Hepatocyte (in vitro differentiated cells): ENCODE results near the gene CCDC40. TPM values are rescaled to one million over a fixed set of nuclear protein-coding genes. Genes with fewer than 3 reads are reported as not detected.

Experiments
- DNase-seq: peaks from one replicate; pipeline ENCODE4 v3.0.0-alpha.2; 2016; ENCODE audit warnings: low spot score
- H2AFZ ChIP-seq: fragments of 200-600 bp; sonication (generic); 2 replicates; pipeline ENCODE4 v1.6.0; 2016; ENCODE audit warnings: antibody characterized with exemption, mild to moderate bottlenecking
- H3K27ac ChIP-seq: fragments of 200-600 bp; sonication (generic); 2 replicates; pipeline ENCODE4 v1.5.1; 2016; ENCODE audit warnings: mild to moderate bottlenecking
- H3K27me3 ChIP-seq: fragments of 200-600 bp; sonication (generic); 2 replicates; pipeline ENCODE4 v1.6.1; 2016
- H3K36me3 ChIP-seq: fragments of 200-600 bp; sonication (generic); replicated peaks from 2 replicates; pipeline ENCODE4 v1.5.1; 2016; ENCODE audit warnings: low read depth; ENCODE audit not compliant: insufficient read depth
- H3K4me1 ChIP-seq: fragments of 200-600 bp; sonication (generic); 2 replicates; pipeline ENCODE4 v1.5.1; 2016; ENCODE audit warnings: mild to moderate bottlenecking, moderate library complexity; ENCODE audit not compliant: insufficient read depth
- H3K4me2 ChIP-seq: fragments of 200-600 bp; sonication (generic); 2 replicates; pipeline ENCODE4 v1.6.0; 2016
- H3K4me3 ChIP-seq: fragments of 200-600 bp; sonication (generic); 2 replicates; pipeline ENCODE4 v1.5.1; 2016; ENCODE audit warnings: mild to moderate bottlenecking
- H3K79me2 ChIP-seq: fragments of 200-600 bp; sonication (generic); 2 replicates; pipeline ENCODE4 v1.6.0; 2017; ENCODE audit warnings: mild to moderate bottlenecking
- H3K9me2 ChIP-seq: fragments of 200-600 bp; sonication (generic); replicated peaks from 2 replicates; pipeline ENCODE4 v1.6.0; 2017; ENCODE audit warnings: mild to moderate bottlenecking; ENCODE audit not compliant: insufficient read depth
- H3K9me3 ChIP-seq: fragments of 200-600 bp; sonication (generic); 2 replicates; pipeline ENCODE4 v1.5.1; 2016; ENCODE audit warnings: low read depth, mild to moderate bottlenecking
- H4K20me1 ChIP-seq: fragments of 200-600 bp; sonication (generic); 2 replicates; pipeline ENCODE4 v1.6.0; 2016; ENCODE audit warnings: mild to moderate bottlenecking; ENCODE audit not compliant: insufficient read depth, poor library complexity, severe bottlenecking
- EZH2 ChIP-seq: fragments of 200-600 bp; sonication (generic); IDR thresholded peaks from 2 replicates; pipeline ENCODE4 v1.6.1; 2016; ENCODE audit warnings: antibody characterized with exemption, mild to moderate bottlenecking, borderline replicate concordance
- EZH2phosphoT487 ChIP-seq: fragments of 200-600 bp; sonication (generic); IDR thresholded peaks from one replicate; pipeline ENCODE4 v1.6.1; 2018; ENCODE audit warnings: antibody characterized with exemption, mild to moderate bottlenecking, low read depth, moderate library complexity; ENCODE audit not compliant: unreplicated experiment, severe bottlenecking
- WGBS: methylation state at CpG from one replicate; pipeline ENCODE4 v1.1.6; 2016; ENCODE audit warnings: low lambda C conversion rate; ENCODE audit errors: missing lambda C conversion rate; 5-methylcytosine and 5-hydroxymethylcytosine counted together
- polyA plus RNA-seq: library from polyadenylated mRNA; unstranded; fragments of >200 nt; fragmentation: Nextera tagmentation; extraction: Ambion mirVana; gene quantifications from 2 replicates; pipeline ENCODE4 v1.2.1, GENCODE V29; 2016
- total RNA-seq: library from RNA; depleted of rRNA; stranded (reverse); fragments of >200 nt; gene quantifications from 2 replicates; pipeline ENCODE4 v1.2.3, GENCODE V29; 2014
- TF ChIP-seq, protein P1 (sequence below): fragments of 200-600 bp; sonication (generic); IDR thresholded peaks from 2 replicates; pipeline ENCODE4 v1.5.1; 2016; ENCODE audit warnings: antibody characterized with exemption, mild to moderate bottlenecking; ENCODE audit not compliant: poor library complexity

The CCDC40 gene
- total and polyA plus RNA-seq, 2 experiments from 2014 or later: 2.2 to 4.7 TPM

DNA sequence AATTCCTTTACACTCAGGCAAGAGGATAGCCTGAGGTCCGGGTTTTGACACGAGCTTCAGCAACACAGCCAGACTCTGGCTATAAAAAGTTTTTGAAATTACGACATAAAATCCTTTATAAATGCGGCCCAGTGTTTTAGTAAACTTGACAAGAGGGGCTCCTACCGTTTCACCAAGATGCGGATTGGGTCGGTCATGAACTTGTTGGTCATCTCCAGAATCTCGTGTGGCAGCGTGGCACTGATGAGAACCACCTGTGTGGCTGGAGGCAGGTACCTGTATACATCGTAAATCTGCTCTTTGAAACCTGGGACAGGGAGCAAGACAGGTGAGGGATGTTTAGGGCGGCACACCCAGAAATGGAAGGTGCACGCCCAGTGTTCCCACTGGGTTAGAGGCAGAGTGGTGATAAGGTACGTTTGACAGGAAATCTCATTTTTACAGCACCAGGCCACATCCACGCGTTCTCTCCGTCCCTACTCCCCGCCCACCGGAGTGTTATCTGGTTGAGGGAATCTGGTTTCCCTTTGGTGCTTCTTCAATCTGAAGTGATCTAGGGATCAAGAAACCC lies 102.5 kb downstream of the CCDC40 start:
- no peak for DNase-seq
- Histone ChIP-seq H3K79me2 (peaks cover 18% of the 10 kb centered on the region), H3K27me3 (no peaks in the 10 kb centered on the region), H2AFZ (no peak overlapping the region), H4K20me1 (peaks cover 1% of the 10 kb centered on the region), H3K36me3 (no peaks in the 10 kb centered on the region), H3K9me3 (no peaks in the 10 kb centered on the region), H3K9me2 (no peaks in the 10 kb centered on the region), H3K4me3 (no peak overlapping the region), H3K27ac (no peak overlapping the region), H3K4me2 (no peak overlapping the region), H3K4me1 (no peaks in the 10 kb centered on the region)
- 91% methylated on average over 18 of the region's 18 CpGs for WGBS
- no peak for TF ChIP-seq EZH2phosphoT487

DNA sequence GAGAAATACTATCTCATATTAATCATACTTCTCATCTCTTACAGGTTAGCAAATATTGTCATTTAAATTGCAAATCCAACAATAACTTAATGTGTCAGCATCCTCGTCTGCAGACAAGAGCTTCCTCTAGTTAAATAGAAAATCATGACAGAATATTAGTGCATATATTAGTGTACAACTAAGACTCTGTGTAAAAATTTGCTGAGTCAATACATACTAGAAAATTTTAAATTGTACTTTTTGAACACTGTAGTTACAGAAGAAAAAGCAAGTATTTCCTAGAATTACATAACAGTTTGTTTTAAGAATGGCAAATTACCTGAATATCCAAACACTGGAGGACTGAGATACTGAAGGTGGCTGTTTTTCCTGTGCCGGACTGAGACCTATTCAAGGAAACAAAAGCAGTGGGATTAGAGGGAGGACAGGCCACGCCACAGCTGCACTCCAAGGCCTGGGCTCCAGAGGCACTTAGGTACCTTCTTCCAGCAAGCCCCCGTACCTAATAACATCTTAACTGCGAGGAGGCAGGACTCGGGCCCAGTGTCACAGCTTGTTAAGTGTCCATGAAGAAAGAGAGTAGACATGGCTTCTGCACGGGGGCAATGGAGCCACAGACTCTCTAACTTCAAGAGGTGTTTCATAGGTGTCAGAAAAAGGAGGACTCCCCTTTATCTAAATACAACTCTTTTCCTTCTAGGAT lies 105.2 kb downstream of the CCDC40 start:
- Histone ChIP-seq H3K4me2 (no peak overlapping the region), H4K20me1 (peaks cover 28% of the 10 kb centered on the region), H3K27me3 (no peaks in the 10 kb centered on the region), H3K4me3 (no peak overlapping the region), H3K9me2 (no peaks in the 10 kb centered on the region), H2AFZ (no peak overlapping the region), H3K79me2 (peaks cover 45% of the 10 kb centered on the region), H3K36me3 (no peaks in the 10 kb centered on the region), H3K27ac (no peak overlapping the region), H3K4me1 (peaks cover 9% of the 10 kb centered on the region), H3K9me3 (no peaks in the 10 kb centered on the region)
- TF ChIP-seq EZH2 (no peak), EZH2phosphoT487 (no peak)
- 96% methylated on average over 7 of the region's 7 CpGs for WGBS
- DNase-seq: no peak

DNA sequence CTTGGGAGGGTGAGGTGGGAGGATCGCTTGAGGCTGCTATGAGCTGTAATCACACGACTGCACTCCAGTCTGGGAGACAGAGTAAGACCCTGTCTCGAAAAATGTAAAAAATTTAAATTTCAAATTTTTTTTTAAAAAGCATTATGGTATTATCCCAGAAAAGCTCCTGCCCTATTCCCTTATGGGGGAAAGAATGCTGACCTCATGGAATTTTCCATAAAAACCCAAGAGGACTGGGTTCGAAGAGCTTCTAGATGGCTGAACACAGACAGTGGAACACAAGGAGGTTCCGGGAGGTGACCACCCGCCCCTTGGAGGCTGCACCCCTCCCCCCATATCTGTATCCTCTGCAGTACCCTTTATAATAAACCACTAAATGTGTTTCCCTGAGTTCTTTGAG lies 106.5 kb downstream of the CCDC40 start:
- Histone ChIP-seq H3K4me3 (no peak overlapping the region), H2AFZ (no peak overlapping the region), H3K27ac (no peak overlapping the region), H3K9me2 (no peaks in the 10 kb centered on the region), H3K27me3 (no peaks in the 10 kb centered on the region), H3K79me2 (peaks cover 48% of the 10 kb centered on the region), H3K4me1 (peaks cover 9% of the 10 kb centered on the region), H3K4me2 (no peak overlapping the region), H4K20me1 (peaks cover 28% of the 10 kb centered on the region), H3K9me3 (no peaks in the 10 kb centered on the region), H3K36me3 (no peaks in the 10 kb centered on the region)
- TF ChIP-seq EZH2: no peak
- TF ChIP-seq EZH2phosphoT487: no peak
- TF ChIP-seq, protein P1, sequence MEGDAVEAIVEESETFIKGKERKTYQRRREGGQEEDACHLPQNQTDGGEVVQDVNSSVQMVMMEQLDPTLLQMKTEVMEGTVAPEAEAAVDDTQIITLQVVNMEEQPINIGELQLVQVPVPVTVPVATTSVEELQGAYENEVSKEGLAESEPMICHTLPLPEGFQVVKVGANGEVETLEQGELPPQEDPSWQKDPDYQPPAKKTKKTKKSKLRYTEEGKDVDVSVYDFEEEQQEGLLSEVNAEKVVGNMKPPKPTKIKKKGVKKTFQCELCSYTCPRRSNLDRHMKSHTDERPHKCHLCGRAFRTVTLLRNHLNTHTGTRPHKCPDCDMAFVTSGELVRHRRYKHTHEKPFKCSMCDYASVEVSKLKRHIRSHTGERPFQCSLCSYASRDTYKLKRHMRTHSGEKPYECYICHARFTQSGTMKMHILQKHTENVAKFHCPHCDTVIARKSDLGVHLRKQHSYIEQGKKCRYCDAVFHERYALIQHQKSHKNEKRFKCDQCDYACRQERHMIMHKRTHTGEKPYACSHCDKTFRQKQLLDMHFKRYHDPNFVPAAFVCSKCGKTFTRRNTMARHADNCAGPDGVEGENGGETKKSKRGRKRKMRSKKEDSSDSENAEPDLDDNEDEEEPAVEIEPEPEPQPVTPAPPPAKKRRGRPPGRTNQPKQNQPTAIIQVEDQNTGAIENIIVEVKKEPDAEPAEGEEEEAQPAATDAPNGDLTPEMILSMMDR: no peak
- WGBS: 89% methylated on average over 5 of the region's 6 CpGs
- DNase-seq: no peak

DNA sequence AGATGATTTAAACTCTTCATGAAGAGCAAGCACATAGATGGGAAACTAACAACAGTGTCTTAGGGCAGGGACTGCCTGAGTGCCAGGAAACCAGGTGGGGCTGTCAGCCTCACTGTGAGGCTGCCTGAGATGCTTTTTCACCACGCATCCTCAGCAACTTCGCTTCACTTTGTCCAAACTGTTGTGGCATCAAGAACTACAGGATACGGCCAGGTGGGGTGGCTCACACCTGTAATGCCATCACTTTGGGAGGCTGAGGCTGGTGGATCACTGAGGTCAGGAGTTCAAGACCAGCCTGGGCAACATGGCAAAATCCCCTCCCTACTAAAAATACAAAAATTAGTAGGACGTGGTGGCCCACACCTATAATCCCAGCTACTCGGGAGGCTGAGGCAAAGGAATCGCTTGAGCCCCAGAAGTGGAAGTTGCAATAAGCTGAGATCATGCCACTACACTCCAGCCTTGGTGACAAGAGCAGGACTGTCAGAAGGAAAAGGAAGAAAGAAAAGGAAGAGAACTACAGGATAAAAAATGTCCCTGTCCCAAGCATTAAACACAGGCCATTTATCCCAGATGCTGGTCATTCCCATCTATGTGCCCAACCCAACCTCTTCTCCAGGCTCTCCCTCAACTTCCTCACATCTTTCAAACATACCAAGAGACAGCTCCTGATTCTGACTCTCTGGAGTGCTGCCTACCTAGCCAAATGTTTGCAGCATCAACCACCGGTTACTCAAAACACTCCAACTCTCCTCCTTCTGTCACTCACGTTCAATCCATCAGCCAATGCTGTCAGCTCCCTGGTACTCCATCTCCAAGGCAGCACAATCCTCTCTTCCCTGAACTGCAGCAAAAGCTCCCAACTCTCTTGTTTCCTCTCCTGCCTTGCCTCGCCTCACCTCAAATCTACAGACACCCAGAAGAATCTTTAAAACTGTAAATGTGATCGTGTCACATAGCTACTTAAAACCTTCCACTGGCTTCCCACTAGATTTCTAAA lies 108.9 kb downstream of the CCDC40 start:
- Histone ChIP-seq H3K79me2 (peaks cover 68% of the 10 kb centered on the region), H3K9me3 (no peaks in the 10 kb centered on the region), H3K27me3 (no peaks in the 10 kb centered on the region), H3K36me3 (no peaks in the 10 kb centered on the region), H4K20me1 (peaks cover 28% of the 10 kb centered on the region), H3K4me1 (peaks cover 9% of the 10 kb centered on the region), H3K9me2 (no peaks in the 10 kb centered on the region), H3K27ac (no peak overlapping the region), H3K4me2 (peak overlapping the region; percentile 90), H3K4me3 (peak overlapping the region; percentile 72), H2AFZ (no peak overlapping the region)
- DNase-seq: no peak
- 62% methylated on average over 10 of the region's 10 CpGs for WGBS
- TF ChIP-seq, protein P1: no peak
- TF ChIP-seq EZH2phosphoT487 (no peak), EZH2 (no peak)
